C4-2B (cell line): Measurements from ENCODE around the gene TOGARAM1.

Experiments used
- CTCF ChIP-seq: fragments of 450-650 bp; conservative IDR thresholded peaks from 2 replicates; pipeline ENCODE4 v1.5.1; 2017; ENCODE audit warnings: mild to moderate bottlenecking
- ZFX ChIP-seq: fragments of 450-650 bp; IDR thresholded peaks from 2 replicates; pipeline ENCODE4 v1.6.1; 2017

DNA sequence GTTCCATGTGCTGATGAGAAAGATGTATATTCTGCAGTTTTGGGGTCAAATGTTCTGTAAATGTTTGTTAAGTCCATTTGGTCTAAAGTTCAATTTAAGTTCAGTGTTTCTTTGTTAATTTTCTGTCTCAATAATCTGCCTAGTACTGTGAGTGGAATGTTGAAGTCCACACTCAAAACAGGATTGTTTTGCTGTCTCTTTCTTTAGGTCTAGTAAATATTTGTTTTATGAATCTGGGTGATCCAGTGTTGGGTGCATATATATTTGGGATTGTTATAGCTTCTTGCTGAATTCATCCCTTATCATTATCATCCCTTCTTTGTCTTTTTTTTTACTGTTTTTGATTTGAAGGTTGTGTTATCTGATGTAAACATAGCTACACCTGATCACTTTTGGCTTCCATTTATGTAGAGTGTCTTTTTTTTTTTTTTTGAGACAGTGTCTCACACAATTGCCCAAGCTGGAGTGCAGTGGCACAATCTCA, 95.9 kb downstream of the TOGARAM1 start:
- TF ChIP-seq CTCF (no peak), ZFX (no peak)
